ENCODE measurements around the gene RCAN2. TPM values are rescaled to one million over a fixed set of nuclear protein-coding genes. Genes with fewer than 3 reads are reported as not detected.

RCAN2 gene
- total RNA-seq, 1 experiment from 2014 or later: 0.05 TPM

- no peak for DNase-seq (ENCODE audit: low read depth, low spot score)
- H3K36me3 ChIP-seq (ENCODE audit: control insufficient read depth, insufficient read depth, low read length): no peaks in the 10 kb centered on the region; the same call in 1 of the 2 replicates
- POLR2A ChIA-PET: no interaction called here
- ATAC-seq: no peak
- TF ChIP-seq REST (IDR thresholded peaks at IDR 0.05; ENCODE audit: insufficient read depth in 1 of 2, low read depth in 2 of 2, low read length in 1 of 2) (no peak), CTCF (IDR thresholded peaks at IDR 0.05) (no peak), TCF7L2 (IDR thresholded peaks at IDR 0.05; ENCODE audit: low read depth, low read length) (no peak), POLR2AphosphoS5 (IDR thresholded peaks at IDR 0.05; ENCODE audit: low read depth, low read length) (no peak), SIN3A (IDR thresholded peaks at IDR 0.05; ENCODE audit: borderline replicate concordance, insufficient read depth, low read depth, low read length) (no peak)
- H3K4me3 ChIP-seq (ENCODE audit: low read depth in 2 of 2, low read length in 2 of 2): no peak overlapping the region
- in situ Hi-C loops (cut with HindIII; ENCODE audit: low pct_unique_long_range_greater_than_20kb, low sequenced_read_pairs): no loop called here
- BruUV-seq (replicated peaks): no TSS peak
- H3K4me1 ChIP-seq (ENCODE audit: control insufficient read depth, insufficient read depth, low read length): no peaks in the 10 kb centered on the region
- no peak overlapping the region for H3K27ac ChIP-seq (ENCODE audit: low read length)
- intact Hi-C loops (cut with micrococcal nuclease; ENCODE audit: unreplicated experiment): no loop called here
- CTCF ChIA-PET: no interaction called here
- H3K27me3 ChIP-seq (ENCODE audit: control insufficient read depth, insufficient read depth, low read length): no peaks in the 10 kb centered on the region
- no peaks in the 10 kb centered on the region for H3K9me3 ChIP-seq (ENCODE audit: control insufficient read depth, insufficient read depth, low read depth, low read length)
Measured at GRCh38 chr6:46320505-46320904, 170.7 kb downstream of the RCAN2 start.

DNA sequence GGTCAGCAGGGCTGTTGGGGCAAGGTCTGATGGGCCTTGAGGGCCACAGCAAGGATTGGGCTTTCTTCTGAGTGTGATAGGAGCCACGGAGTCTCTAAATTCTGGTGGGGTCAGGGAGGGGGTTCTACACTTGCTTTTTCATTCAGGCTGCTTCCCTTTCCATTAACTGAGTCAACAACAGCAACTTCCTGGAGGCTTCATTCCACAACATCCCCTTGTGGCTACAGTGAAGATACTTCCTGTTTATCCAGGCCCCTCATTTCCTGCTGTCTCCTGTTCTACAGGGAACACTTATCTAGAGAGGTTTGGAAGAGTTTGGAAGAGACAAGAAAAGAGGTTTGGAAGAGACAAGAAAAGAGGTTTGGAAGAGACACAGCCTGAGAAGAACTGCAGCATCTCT is 175.7 kb downstream of the RCAN2 start:
- in situ Hi-C loops (cut with HindIII; ENCODE audit: low pct_unique_long_range_greater_than_20kb, low sequenced_read_pairs): no loop called here
- ATAC-seq: no peak
- H3K27ac ChIP-seq (ENCODE audit: low read length): no peak overlapping the region
- H3K4me1 ChIP-seq (ENCODE audit: control insufficient read depth, insufficient read depth, low read length): no peaks in the 10 kb centered on the region
- no peaks in the 10 kb centered on the region for H3K27me3 ChIP-seq (ENCODE audit: control insufficient read depth, insufficient read depth, low read length)
- H3K36me3 ChIP-seq (ENCODE audit: control insufficient read depth, insufficient read depth, low read length): no peaks in the 10 kb centered on the region
- H3K9me3 ChIP-seq (ENCODE audit: control insufficient read depth, insufficient read depth, low read depth, low read length): no peaks in the 10 kb centered on the region
- intact Hi-C loops (cut with micrococcal nuclease; ENCODE audit: unreplicated experiment): no loop called here
- ChIA-PET POLR2A (no interaction called here), CTCF (no interaction called here)
- BruUV-seq (replicated peaks): no TSS peak
- TF ChIP-seq TCF7L2 (IDR thresholded peaks at IDR 0.05; ENCODE audit: low read depth, low read length): no peak
- TF ChIP-seq CTCF (IDR thresholded peaks at IDR 0.05): no peak
- no peak for TF ChIP-seq REST (IDR thresholded peaks at IDR 0.05; ENCODE audit: insufficient read depth in 1 of 2, low read depth in 2 of 2, low read length in 1 of 2)
- TF ChIP-seq SIN3A (IDR thresholded peaks at IDR 0.05; ENCODE audit: borderline replicate concordance, insufficient read depth, low read depth, low read length): no peak
- TF ChIP-seq POLR2AphosphoS5 (IDR thresholded peaks at IDR 0.05; ENCODE audit: low read depth, low read length): no peak
- H3K4me3 ChIP-seq (ENCODE audit: low read depth in 2 of 2, low read length in 2 of 2): no peak overlapping the region
- DNase-seq (ENCODE audit: low read depth, low spot score): no peak
